HG03575 (cell line): ENCODE data around the gene CASP12.

Source experiments
- ATAC-seq: cut with Tn5 transposase; IDR thresholded peaks from one replicate; pipeline ENCODE4 v1.9.1; 2021; ENCODE audit not compliant: unreplicated experiment, insufficient number of reproducible peaks, low FRiP score; ENCODE audit errors: extremely low read depth

The CASP12 gene

GRCh38 chr11:104843150-104843836 is 55.0 kb downstream of the CASP12 start:
- no peak for ATAC-seq

GRCh38 chr11:104841973-104842525 is 56.2 kb downstream of the CASP12 start:
- no peak for ATAC-seq

GRCh38 chr11:104841185-104841584 is 57.1 kb downstream of the CASP12 start:
- no peak for ATAC-seq

GRCh38 chr11:104837969-104838639 is 60.2 kb downstream of the CASP12 start:
- no peak for ATAC-seq

GRCh38 chr11:104836691-104837090 is 61.6 kb downstream of the CASP12 start:
- no peak for ATAC-seq
